GM23248 (cell line): ENCODE results near the gene ST3GAL3. TPM values are rescaled to one million over a fixed set of nuclear protein-coding genes. Genes with fewer than 3 reads are reported as not detected.

ENCODE experiments used
- DNase-seq: peaks from one replicate; pipeline ENCODE4 v3.0.0-alpha.2; 2015
- H2AFZ ChIP-seq: fragments of 200-600 bp; sonication (generic); 2 replicates; pipeline ENCODE4 v1.6.1; 2016; ENCODE audit warnings: antibody characterized with exemption
- H3F3A ChIP-seq: fragments of 200-600 bp; sonication (generic); 2 replicates; pipeline ENCODE4 v1.6.1; 2016; ENCODE audit warnings: mild to moderate bottlenecking, antibody characterized with exemption, mixed run types; ENCODE audit not compliant: insufficient read depth
- H3K27ac ChIP-seq: fragments of 200-600 bp; sonication (generic); 2 replicates; pipeline ENCODE4 v1.5.1; 2016; ENCODE audit warnings: mild to moderate bottlenecking
- H3K27me3 ChIP-seq: fragments of 200-600 bp; sonication (generic); replicated peaks from 2 replicates; pipeline ENCODE4 v1.6.1; 2016; ENCODE audit warnings: mild to moderate bottlenecking; ENCODE audit not compliant: insufficient read depth
- H3K36me3 ChIP-seq: fragments of 200-600 bp; sonication (generic); 2 replicates; pipeline ENCODE4 v1.6.1; 2016; ENCODE audit warnings: low read depth, mild to moderate bottlenecking
- H3K4me1 ChIP-seq: fragments of 200-600 bp; sonication (generic); 2 replicates; pipeline ENCODE4 v1.6.1; 2016; ENCODE audit warnings: mild to moderate bottlenecking; ENCODE audit not compliant: insufficient read depth
- H3K4me2 ChIP-seq: fragments of 200-600 bp; sonication (generic); one replicate; pipeline ENCODE4 v1.6.1; 2016; ENCODE audit warnings: mild to moderate bottlenecking; ENCODE audit not compliant: unreplicated experiment
- H3K4me3 ChIP-seq: fragments of 200-600 bp; sonication (generic); 2 replicates; pipeline ENCODE4 v1.5.1; 2016; ENCODE audit warnings: mild to moderate bottlenecking
- H3K79me2 ChIP-seq: fragments of 200-600 bp; sonication (generic); 2 replicates; pipeline ENCODE4 v1.6.1; 2016; ENCODE audit warnings: mild to moderate bottlenecking; ENCODE audit not compliant: insufficient read depth
- H3K9ac ChIP-seq: fragments of 200-600 bp; sonication (generic); 2 replicates; pipeline ENCODE4 v1.6.1; 2016; ENCODE audit warnings: mild to moderate bottlenecking
- H3K9me2 ChIP-seq: fragments of 200-600 bp; sonication (generic); 2 replicates; pipeline ENCODE4 v1.6.1; 2016; ENCODE audit warnings: mixed run types, mild to moderate bottlenecking, moderate library complexity; ENCODE audit not compliant: insufficient read depth
- H3K9me3 ChIP-seq: fragments of 200-600 bp; sonication (generic); one replicate; pipeline ENCODE4 v1.6.1; 2017; ENCODE audit warnings: low read depth
- H4K20me1 ChIP-seq: fragments of 200-600 bp; sonication (generic); 2 replicates; pipeline ENCODE4 v1.6.0; 2016; ENCODE audit not compliant: insufficient read depth
- EZH2 ChIP-seq: fragments of 200-600 bp; sonication (generic); IDR thresholded peaks from 2 replicates; pipeline ENCODE4 v1.6.1; 2018; ENCODE audit warnings: antibody characterized with exemption, mild to moderate bottlenecking; ENCODE audit not compliant: insufficient read depth, poor library complexity, severe bottlenecking
- EZH2phosphoT487 ChIP-seq: fragments of 200-600 bp; sonication (generic); IDR thresholded peaks from 2 replicates; pipeline ENCODE4 v1.6.1; 2018; ENCODE audit warnings: antibody characterized with exemption, moderate library complexity, mild to moderate bottlenecking, low read depth; ENCODE audit not compliant: insufficient read depth
- WGBS, 2 experiments: methylation state at CpG; one replicate each; pipeline ENCODE4 v1.1.6; 2015 to 2017; ENCODE audit warnings: low lambda C conversion rate in 2 of 2, low coverage in 1 of 2; ENCODE audit errors: missing lambda C conversion rate in 2 of 2; 5-methylcytosine and 5-hydroxymethylcytosine counted together
- in situ Hi-C: fragments of 300-500 bp; cut with MboI; formaldehyde crosslinking; loops from 2 replicates; pipeline ENCODE4 v1.15.0; 2020
- polyA plus RNA-seq: library from polyadenylated mRNA; unstranded; fragments of >200 nt; fragmentation: Nextera tagmentation; extraction: Ambion mirVana; gene quantifications from 2 replicates; pipeline ENCODE4 v1.2.1, GENCODE V29; 2016
- total RNA-seq: library from RNA; depleted of rRNA; stranded (reverse); fragments of >200 nt; shearing (Covaris generic); gene quantifications from 2 replicates; pipeline ENCODE4 v1.2.3, GENCODE V29; 2014

Gene ST3GAL3
- total and polyA plus RNA-seq, 2 experiments from 2014 or later = 9.7 to 13.8 TPM

DNA sequence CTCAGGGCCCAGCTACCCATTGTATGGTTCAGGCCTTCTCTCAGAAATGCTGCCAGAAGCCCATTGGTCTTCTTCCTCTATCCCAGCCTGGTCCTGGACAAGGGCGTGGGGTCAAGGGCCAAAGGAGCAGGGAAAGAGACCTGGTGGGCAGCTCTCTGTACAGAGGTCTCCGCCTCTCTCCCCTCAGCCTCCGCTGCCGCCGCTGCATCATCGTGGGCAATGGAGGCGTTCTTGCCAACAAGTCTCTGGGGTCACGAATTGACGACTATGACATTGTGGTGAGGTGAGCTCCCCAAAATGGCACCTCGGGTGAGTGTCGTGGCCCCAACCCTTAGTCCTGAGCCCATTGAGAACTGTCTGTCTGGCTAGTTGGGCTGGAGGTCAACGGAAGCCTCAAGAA is 191.6 kb downstream of the ST3GAL3 start:
- Histone ChIP-seq H3K27me3 (no peaks in the 10 kb centered on the region), H2AFZ (no peak overlapping the region), H4K20me1 (no peaks in the 10 kb centered on the region), H3F3A (no peaks in the 10 kb centered on the region), H3K9ac (no peak overlapping the region), H3K4me3 (no peak overlapping the region), H3K79me2 (no peaks in the 10 kb centered on the region), H3K9me2 (no peaks in the 10 kb centered on the region), H3K4me2 (no peak overlapping the region), H3K9me3 (no peaks in the 10 kb centered on the region), H3K36me3 (no peaks in the 10 kb centered on the region; the same call in 1 of the 2 replicates), H3K4me1 (no peaks in the 10 kb centered on the region), H3K27ac (no peak overlapping the region)
- in situ Hi-C loops = no loop called here
- 98% methylated on average over 12 of the region's 12 CpGs for WGBS, 2 experiments
- DNase-seq = no peak
- TF ChIP-seq EZH2phosphoT487 (no peak), EZH2 (no peak)

GRCh38 chr1:43900386-43900785 is 193.1 kb downstream of the ST3GAL3 start:
- no peak overlapping the region for H3K4me3 ChIP-seq

GRCh38 chr1:43901196-43901961 is 194.0 kb downstream of the ST3GAL3 start:
- no peak overlapping the region for H3K9ac ChIP-seq
- H3K9me3 ChIP-seq = no peaks in the 10 kb centered on the region
- no peak overlapping the region for H2AFZ ChIP-seq
- H3K27ac ChIP-seq = no peak overlapping the region
- H4K20me1 ChIP-seq = no peaks in the 10 kb centered on the region
- no peaks in the 10 kb centered on the region for H3K27me3 ChIP-seq
- no peaks in the 10 kb centered on the region for H3K9me2 ChIP-seq
- no peaks in the 10 kb centered on the region; the same call in 1 of the 2 replicates for H3K36me3 ChIP-seq
- WGBS, 2 experiments = 92 to 96% methylated on average over 7 of the region's 7 CpGs
- no peak overlapping the region for H3K4me3 ChIP-seq
- no peaks in the 10 kb centered on the region for H3F3A ChIP-seq
- no peaks in the 10 kb centered on the region for H3K79me2 ChIP-seq
- H3K4me1 ChIP-seq = no peaks in the 10 kb centered on the region
- no peak overlapping the region for H3K4me2 ChIP-seq
- no peak for DNase-seq
- TF ChIP-seq EZH2phosphoT487 (no peak), EZH2 (no peak)
- in situ Hi-C loops = no loop called here

More at GRCh38 chr1:43900386-43900785, 193.1 kb downstream of the ST3GAL3 start:
- H4K20me1 ChIP-seq = no peaks in the 10 kb centered on the region
- H3K27me3 ChIP-seq = no peaks in the 10 kb centered on the region
- in situ Hi-C loops = no loop called here
- H3K4me2 ChIP-seq = no peak overlapping the region
- H3K9me3 ChIP-seq = no peaks in the 10 kb centered on the region
- TF ChIP-seq EZH2phosphoT487 (no peak), EZH2 (no peak)
- no peaks in the 10 kb centered on the region for H3K4me1 ChIP-seq
- H2AFZ ChIP-seq = no peak overlapping the region
- H3F3A ChIP-seq = no peaks in the 10 kb centered on the region
- no peaks in the 10 kb centered on the region for H3K9me2 ChIP-seq
- H3K36me3 ChIP-seq = no peaks in the 10 kb centered on the region; the same call in 1 of the 2 replicates
- DNase-seq = no peak
- H3K79me2 ChIP-seq = no peaks in the 10 kb centered on the region
- H3K27ac ChIP-seq = no peak overlapping the region
- WGBS, 2 experiments = 82 to 85% methylated on average over 3 of the region's 3 CpGs
- no peak overlapping the region for H3K9ac ChIP-seq

DNA sequence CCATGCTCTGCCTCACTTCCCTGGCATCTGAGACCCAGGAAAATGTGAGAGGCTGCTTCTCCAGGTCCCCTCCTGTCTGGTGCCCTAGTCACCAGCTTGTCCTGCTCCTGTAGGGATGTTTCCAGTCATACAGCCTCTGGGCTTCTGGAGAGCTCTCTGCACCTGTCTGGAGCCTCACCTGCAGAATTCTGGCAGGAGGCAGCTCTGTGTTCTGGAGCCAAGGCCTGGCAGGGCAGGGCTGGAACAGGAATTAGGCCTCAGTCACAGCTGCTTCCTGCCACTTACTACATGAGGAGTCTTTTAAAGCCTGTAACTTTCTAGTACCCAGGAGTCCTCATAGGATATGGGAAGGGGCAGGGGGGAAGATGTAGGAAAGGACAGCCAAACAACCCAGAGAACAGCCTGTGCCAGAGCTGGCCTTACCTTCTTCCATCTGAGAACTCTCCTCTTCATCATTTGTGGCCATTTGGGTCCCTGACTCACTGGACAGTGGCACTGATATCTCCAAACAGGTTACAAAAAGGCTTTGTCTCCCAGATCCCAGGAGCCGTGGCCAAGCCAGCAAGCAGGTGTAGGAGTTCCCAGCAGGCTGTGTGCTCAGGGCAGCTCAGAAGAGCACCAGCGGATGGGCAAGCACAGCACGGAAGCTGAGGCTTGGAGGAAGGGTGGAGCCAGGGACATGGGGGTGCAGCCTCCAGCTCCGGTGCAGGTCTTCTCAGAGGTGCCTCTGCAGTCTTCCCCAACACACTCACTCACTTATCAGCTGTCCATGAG is 194.9 kb downstream of the ST3GAL3 start:
- no peaks in the 10 kb centered on the region for H4K20me1 ChIP-seq
- no peak overlapping the region for H3K9ac ChIP-seq
- H3K9me3 ChIP-seq = no peaks in the 10 kb centered on the region
- H3K4me1 ChIP-seq = no peaks in the 10 kb centered on the region
- no peaks in the 10 kb centered on the region for H3K79me2 ChIP-seq
- no peak for TF ChIP-seq EZH2phosphoT487
- TF ChIP-seq EZH2 = no peak
- H3K4me3 ChIP-seq = no peak overlapping the region
- H3K9me2 ChIP-seq = no peaks in the 10 kb centered on the region
- H3K27me3 ChIP-seq = no peaks in the 10 kb centered on the region
- no peak overlapping the region for H3K4me2 ChIP-seq
- no peaks in the 10 kb centered on the region; the same call in 1 of the 2 replicates for H3K36me3 ChIP-seq
- H3F3A ChIP-seq = no peaks in the 10 kb centered on the region
- DNase-seq = no peak
- in situ Hi-C loops = no loop called here
- WGBS, 2 experiments = 98 to 99% methylated on average over 4 of the region's 4 CpGs
- H2AFZ ChIP-seq = no peak overlapping the region
- no peak overlapping the region for H3K27ac ChIP-seq
